Uterus (tissue), 2 donors: Measurements from ENCODE around the gene FILIP1L.

ENCODE experiments used
- CTCF ChIP-seq, 4 experiments: fragments of 200-600 bp in 2 of 4; fragments of 450-650 bp in 2 of 4; sonication (generic) in 2 of 4; IDR thresholded peaks; one replicate each; pipeline ENCODE4 v1.5.1; 2016 to 2019; ENCODE audit warnings: antibody characterized with exemption in 4 of 4, mild to moderate bottlenecking in 2 of 4, moderate library complexity in 1 of 4
- POLR2A ChIP-seq, 2 donors: fragments of 450-650 bp; IDR thresholded peaks; one replicate each; pipeline ENCODE4 v1.6.1; 2016; ENCODE audit warnings: antibody characterized with exemption in 2 of 2, mild to moderate bottlenecking in 1 of 2, moderate library complexity in 1 of 2

- TF ChIP-seq CTCF (IDR thresholded peaks at IDR 0.05) (no peak), POLR2A (IDR thresholded peaks at IDR 0.05) (no peak)
These were observed 250.7 kb downstream of the FILIP1L start for GRCh38 chr3:99863588-99863987.
